Heart left ventricle (tissue), 16 donors: ENCODE measurements around the gene DAPK3. TPM values are rescaled to one million over a fixed set of nuclear protein-coding genes. Genes with fewer than 3 reads are reported as not detected.
"Not testable (repeated sequence)": the region's sequence is repeated elsewhere in the genome, so short reads cannot be mapped to it uniquely, and the experiment has no call there.

Experiments
- ATAC-seq, 4 donors: fragments of 200-7000 bp; cut with Tn5 transposase; one replicate each; pipeline ENCODE4 v1.9.1; 2020 to 2022; ENCODE audit warnings: moderate library complexity in 4 of 4, mild to moderate bottlenecking in 3 of 4, moderate number of reproducible peaks in 1 of 4
- DNase-seq, 5 donors: peaks; one replicate each; pipeline ENCODE4 v3.0.0-alpha.2; 2020
- H3K27ac ChIP-seq, 12 donors: fragments of 200-600 bp; sonication (generic) in 4 of 12; one replicate each; pipeline versions ENCODE4 v1.5.0 to v1.8.0; 2016 to 2022; ENCODE audit warnings: mild to moderate bottlenecking in 2 of 12
- H3K27me3 ChIP-seq, 9 donors: fragments of 200-600 bp; sonication (generic) in 2 of 9; one replicate each; pipeline versions ENCODE4 v1.5.1 to v1.8.0; 2016 to 2022; ENCODE audit warnings: mild to moderate bottlenecking in 3 of 9
- H3K36me3 ChIP-seq, 9 donors: fragments of 200-600 bp; sonication (generic) in 2 of 9; one replicate each; pipeline versions ENCODE4 v1.5.0 to v1.8.0; 2018 to 2022; ENCODE audit warnings: mild to moderate bottlenecking in 2 of 9
- H3K4me1 ChIP-seq, 12 donors: fragments of 200-600 bp; sonication (generic) in 4 of 12; one replicate each; pipeline versions ENCODE4 v1.5.0 to v1.8.0; 2016 to 2022; ENCODE audit warnings: mild to moderate bottlenecking in 3 of 12
- H3K4me3 ChIP-seq, 12 donors: fragments of 200-600 bp; sonication (generic) in 4 of 12; one replicate each; pipeline versions ENCODE4 v1.5.0 to v1.8.0; 2017 to 2022; ENCODE audit warnings: mild to moderate bottlenecking in 9 of 12, moderate library complexity in 4 of 12
- H3K9me3 ChIP-seq, 12 donors: fragments of 200-600 bp; sonication (generic) in 4 of 12; one replicate each; pipeline versions ENCODE4 v1.5.0 to v1.8.0; 2016 to 2022; ENCODE audit warnings: mild to moderate bottlenecking in 1 of 12
- CTCF ChIP-seq, 12 donors: fragments of 200-600 bp; sonication (generic) in 4 of 12; IDR thresholded peaks; one replicate each; pipeline versions ENCODE4 v1.5.0 to v1.8.0; 2018 to 2022; ENCODE audit warnings: antibody characterized with exemption in 12 of 12, mild to moderate bottlenecking in 5 of 12
- POLR2A ChIP-seq, 2 donors: fragments of 450-650 bp; IDR thresholded peaks; one replicate each; pipeline ENCODE4 v1.6.1; 2017; ENCODE audit warnings: antibody characterized with exemption in 2 of 2, mild to moderate bottlenecking in 2 of 2, moderate library complexity in 2 of 2
- WGBS, 4 donors: extraction: QIAGEN DNeasy Blood & Tissue Kit in 2 of 4; methylation state at CpG; one replicate each; pipeline versions ENCODE4 v1.1.5 to v1.1.7; 2013 to 2018; 5-methylcytosine and 5-hydroxymethylcytosine counted together
- intact Hi-C, 10 donors: fragments of 100-400 bp; cut with DNase I; formaldehyde crosslinking; loops; one replicate each; pipeline versions ENCODE4 v1.11.1 to v1.14.2; 2022
- polyA plus RNA-seq, 2 donors: library from polyadenylated mRNA; stranded (reverse); fragments of 200-250 nt; gene quantifications; one replicate each; pipeline ENCODE4 v1.2.3, GENCODE V29; 2013
- total RNA-seq, 9 donors: library from RNA; depleted of rRNA in 2 of 9; stranded (reverse); fragments of >200 nt in 2 of 9; fragmentation: NEBNext Ultra II Directional in 3 of 9; extraction: Animal tissue kit (Norgen Biotek cat#: 25700) in 3 of 9; gene quantifications; one replicate each; pipeline versions ENCODE4 v1.1.0 to v1.2.4, GENCODE V29; 2016 to 2023
- donor health status: ischemic (EF 13 %, LVEDD 7.1; RV severe dilation, severe dysfunction).
- donor health status: healthy with polysubstance abuse.
- donor health status: DM: no; HTN: yes; CAD: no.
- donor health status: DM: no; HTN: no; CAD: no.
- donor health status: ischemic (EF 25% LVEDD 6.9; RV normal size, moderate dysfunction).
- donor health status: ischemic (EF 25% LVEDD 5.7; RV mildly dilated, moderate dysfunction).
- donor health status: healthy.
- donor health status: DM: yes; HTN: yes; CAD: no.
- donor health status: ischemic (EF 35%, LVEDD 5.7; RV mildly dilated, moderate dysfunction).
- donor health status: nonischemic (EF 11% LVEDD 7.7; RV severe dilation, severe dysfunction).
- donor health status: DM: yes; HTN: yes; CAD: no.
- donor health status: PGD.
- donor health status: ischemic (EF 29% LVEDD 5.4; RV normal size, mild dysfunction).
- donor health status: nonischemic (EF 23%, LVEDD 6.1; RV moderate dilation, normal function).

DAPK3 gene
- total and polyA plus RNA-seq, 11 donors = 70.6 to 252 (median 124) TPM

DNA sequence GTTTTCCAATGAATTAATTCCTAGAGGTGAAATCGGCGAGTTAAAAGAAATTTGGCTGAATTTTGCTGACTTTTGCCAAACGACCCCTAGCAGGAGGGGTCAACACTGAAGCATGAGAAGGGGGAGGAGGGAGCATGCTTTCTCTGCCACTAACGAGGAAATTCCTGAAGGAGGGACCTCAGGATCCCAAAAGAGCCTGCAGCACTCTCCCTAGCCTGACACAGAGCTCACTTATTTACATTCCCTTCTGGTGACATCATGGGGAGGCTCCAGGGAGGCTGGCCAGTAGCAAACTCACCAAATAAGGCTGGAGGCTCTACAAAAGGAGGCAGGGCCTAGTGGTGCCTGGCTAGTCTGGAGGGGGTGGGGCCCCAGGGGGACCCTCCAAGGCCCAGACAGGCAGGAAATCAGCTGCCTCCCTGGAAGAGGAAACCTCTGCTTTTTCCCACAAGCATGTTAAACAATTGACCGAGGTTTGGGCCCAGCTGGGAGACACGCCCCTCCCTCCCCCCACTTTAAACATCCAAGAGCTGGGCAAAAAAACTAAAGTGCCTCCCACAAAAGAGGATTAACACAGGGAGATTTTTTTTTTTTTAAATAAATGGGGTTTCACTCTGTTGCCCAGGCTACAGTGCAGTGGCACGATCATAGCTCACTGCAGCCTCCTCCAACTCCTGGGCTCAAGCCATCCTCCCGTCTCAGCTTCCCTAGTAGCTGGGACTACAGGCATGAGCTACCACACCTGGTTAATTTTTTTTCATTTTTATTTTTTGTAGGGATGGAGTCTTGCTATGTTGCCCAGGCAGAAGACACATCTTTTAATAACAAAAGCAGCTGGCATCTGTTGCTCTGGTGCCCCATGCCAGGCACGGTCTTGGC, 2.1 kb downstream of the DAPK3 start:
- DNase-seq (peak; percentile 84 to 96 (median 94)), ATAC-seq (peak; percentile 82 to 90 (median 83))
- 10 to 16% (median 13%) methylated on average over 9 of the region's 9 CpGs for WGBS, 4 donors
- Histone ChIP-seq H3K9me3 (no peaks in the 10 kb centered on the region), H3K27me3 (no peaks in the 10 kb centered on the region), H3K4me1 (peaks cover 17 to 57% (median 48%) of the 10 kb centered on the region in 12 donors), H3K36me3 (peaks cover 0 to 53% (median 46%) of the 10 kb centered on the region in 9 donors), H3K27ac (peak overlapping the region; percentile 84 to 100 (median 98)), H3K4me3 (peak overlapping the region in 10 of 12 donors; percentile 61 to 100 (median 90))
- TF ChIP-seq CTCF (IDR thresholded peaks at IDR 0.05) = no peak
- peak; percentile 37 to 63 for TF ChIP-seq POLR2A (IDR thresholded peaks at IDR 0.05)
- intact Hi-C loops = loop anchor here in 4 of 10 donors (2.0 to 5.0 kb wide), 4 partner anchors 16 to 36 kb away; partner anchors contain the start of genes NMRK2 (in 3 of the 4) and EEF2 (in 1 of the 4)

- intact Hi-C loops = loop anchor here in 4 of 10 donors (2.0 to 5.0 kb wide), 4 partner anchors 15 to 36 kb away; partner anchors contain the start of genes NMRK2 (in 3 of the 4) and EEF2 (in 1 of the 4)
- Histone ChIP-seq H3K4me3 (peak overlapping the region in 9 of 12 donors; percentile 3 to 96 (median 20)), H3K27ac (peak overlapping the region; percentile 54 to 100 (median 98)), H3K4me1 (peaks cover 17 to 57% (median 48%) of the 10 kb centered on the region in 12 donors), H3K36me3 (peaks cover 0 to 61% (median 54%) of the 10 kb centered on the region in 9 donors)
- H3K9me3 ChIP-seq, ATAC-seq, H3K27me3 ChIP-seq: not testable (repeated sequence)
- peak in 2 of 5 donors; percentile 10 to 31 for DNase-seq
- 81 to 92% (median 87%) methylated on average over 12 of the region's 12 CpGs for WGBS, 4 donors
Observed at GRCh38 chr19:3967983-3968382, 2.9 kb downstream of the DAPK3 start.

- ATAC-seq (no peak), DNase-seq (peak in 2 of 5 donors; percentile 19 to 54)
- Histone ChIP-seq H3K9me3 (no peaks in the 10 kb centered on the region), H3K27ac (peak overlapping the region in 10 of 12 donors; percentile 84 to 100 (median 98)), H3K4me3 (peak overlapping the region in 5 of 12 donors; percentile 2 to 14 (median 4)), H3K36me3 (peaks cover 0 to 73% (median 69%) of the 10 kb centered on the region in 9 donors), H3K4me1 (peaks cover 17 to 62% (median 47%) of the 10 kb centered on the region in 12 donors), H3K27me3 (no peaks in the 10 kb centered on the region)
- intact Hi-C loops = loop anchor here in 2 of 10 donors (5.0 kb wide), 1 partner anchor 34 kb away; the partner anchor contains the start of gene NMRK2 (in 2 of the 2)
- TF ChIP-seq POLR2A (IDR thresholded peaks at IDR 0.05) (no peak), CTCF (IDR thresholded peaks at IDR 0.05) (no peak)
- 64 to 76% (median 65%) methylated on average over 19 to 30 of the region's 30 CpGs for WGBS, 4 donors
Observed at GRCh38 chr19:3966051-3967017, 4.6 kb downstream of the DAPK3 start.
